Activated naive CD8-positive, alpha-beta T cell (primary cell): ENCODE results near the gene GPX5.
A peak's percentile ranks its signal among the peaks of the same experiment; 100 is the strongest.

Source experiments
- H3K27ac Mint-ChIP-seq: one replicate; pipeline ENCODE4 v1.8.0; 2021; ENCODE audit warnings: mixed read lengths
- H3K27me3 Mint-ChIP-seq: one replicate; pipeline ENCODE4 v1.8.0; 2021; ENCODE audit warnings: mixed read lengths
- H3K36me3 Mint-ChIP-seq: one replicate; pipeline ENCODE4 v1.8.0; 2021; ENCODE audit warnings: mixed read lengths
- H3K4me1 Mint-ChIP-seq: one replicate; pipeline ENCODE4 v1.8.0; 2021; ENCODE audit warnings: low read depth, mixed read lengths
- H3K4me3 Mint-ChIP-seq: one replicate; pipeline ENCODE4 v1.8.0; 2021; ENCODE audit warnings: mild to moderate bottlenecking, mixed read lengths
- H3K9me3 Mint-ChIP-seq: one replicate; pipeline ENCODE4 v1.8.0; 2021; ENCODE audit warnings: low read depth, mixed read lengths

Gene GPX5, protein sequence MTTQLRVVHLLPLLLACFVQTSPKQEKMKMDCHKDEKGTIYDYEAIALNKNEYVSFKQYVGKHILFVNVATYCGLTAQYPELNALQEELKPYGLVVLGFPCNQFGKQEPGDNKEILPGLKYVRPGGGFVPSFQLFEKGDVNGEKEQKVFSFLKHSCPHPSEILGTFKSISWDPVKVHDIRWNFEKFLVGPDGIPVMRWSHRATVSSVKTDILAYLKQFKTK

DNA sequence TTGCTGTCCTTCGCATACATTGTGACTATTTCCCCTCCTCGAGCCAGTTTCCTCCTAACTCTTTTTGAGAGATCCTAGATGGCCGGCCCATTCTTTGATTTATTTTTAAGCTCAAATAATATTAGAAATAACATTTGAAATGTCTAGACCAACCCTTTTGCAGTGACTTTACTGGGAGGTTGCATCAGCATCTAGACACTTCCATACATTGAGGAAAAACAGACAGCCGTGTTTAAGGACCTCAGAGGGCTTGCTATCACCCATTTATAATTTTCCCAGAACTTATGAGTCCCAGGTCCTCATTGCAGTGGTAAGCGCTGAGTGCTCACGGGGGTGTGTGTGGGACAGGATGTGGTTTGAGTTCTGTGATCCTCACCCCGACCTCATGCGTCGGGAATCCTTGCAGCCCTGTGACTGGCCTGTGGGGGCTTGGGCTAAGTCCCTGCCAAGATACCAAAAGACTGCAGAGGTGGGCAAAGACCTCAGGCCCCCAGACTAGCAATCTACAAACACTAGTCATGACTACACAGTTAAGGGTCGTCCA is at the start of gene GPX5:
Gene GPX5 (plus strand): TSS at position 386 of the 544 bp plus-strand sequence. CDS start 133 bp downstream, at position 519.
- Mint-ChIP-seq H3K4me1 (peaks cover 36% of the 10 kb centered on the region), H3K27me3 (peaks cover 13% of the 10 kb centered on the region), H3K27ac (no peak within 1 kb of the TSS), H3K4me3 (no peak within 1 kb of the TSS), H3K36me3 (no peaks in the 10 kb centered on the region), H3K9me3 (no peaks in the 10 kb centered on the region)

DNA sequence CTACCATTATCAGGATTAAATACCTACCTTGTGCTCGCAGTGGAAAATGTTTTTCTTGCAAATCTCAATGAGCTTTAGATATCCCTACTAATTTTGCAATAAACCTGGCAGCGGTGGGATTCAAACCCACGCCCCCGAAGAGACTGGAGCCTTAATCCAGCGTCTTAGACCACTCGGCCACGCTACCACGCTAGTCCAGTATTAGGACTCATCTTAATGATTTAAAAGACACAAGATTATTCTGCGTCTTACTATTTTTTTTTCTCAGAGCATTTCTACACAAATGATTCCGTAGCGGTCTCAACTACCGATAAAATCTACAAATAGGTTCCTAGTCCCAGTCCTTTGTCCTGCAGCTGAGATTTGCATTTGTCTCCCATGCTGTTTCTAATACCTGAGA is 47.2 kb upstream of the GPX5 start:
- Mint-ChIP-seq H3K27me3 (peaks cover 40% of the 10 kb centered on the region), H3K9me3 (no peaks in the 10 kb centered on the region), H3K4me1 (peaks cover 14% of the 10 kb centered on the region), H3K4me3 (peak overlapping the region; percentile 64), H3K36me3 (peaks cover 4% of the 10 kb centered on the region), H3K27ac (no peak overlapping the region)

DNA sequence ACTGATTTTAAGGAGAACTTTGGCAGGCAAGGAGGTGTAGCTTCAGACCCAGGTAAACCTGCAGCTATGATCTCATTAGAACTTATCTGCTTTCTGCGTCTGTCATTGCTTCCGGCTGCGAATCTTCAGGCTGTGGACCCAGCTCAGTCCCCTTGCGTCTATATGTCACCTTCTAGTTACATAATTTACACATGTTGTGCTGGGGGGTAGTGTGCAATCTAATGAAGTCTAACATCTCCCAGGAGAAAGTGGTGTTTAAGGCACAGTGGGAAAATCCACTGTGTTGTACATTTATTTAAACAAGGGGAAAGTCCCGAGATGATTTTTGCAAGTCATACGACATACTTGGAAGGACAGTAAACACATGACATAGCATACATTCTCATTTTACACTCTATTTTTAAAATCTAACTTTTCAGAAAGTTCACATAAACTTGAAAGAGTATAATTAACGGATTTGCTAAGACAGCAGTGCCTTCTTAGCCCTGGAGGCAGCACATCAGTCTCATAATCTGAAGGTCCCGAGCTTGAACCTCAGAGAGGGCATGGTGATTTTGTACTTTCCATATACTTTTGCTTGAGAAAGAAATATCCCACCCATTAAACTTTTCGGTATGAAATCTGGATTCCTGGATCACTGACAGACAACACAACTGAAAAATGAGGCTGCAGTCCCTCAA is 45.3 kb upstream of the GPX5 start:
- H3K36me3 Mint-ChIP-seq, result peaks cover 2% of the 10 kb centered on the region
- no peak overlapping the region for H3K4me3 Mint-ChIP-seq
- H3K27ac Mint-ChIP-seq, result no peak overlapping the region
- H3K4me1 Mint-ChIP-seq, result peaks cover 9% of the 10 kb centered on the region
- H3K27me3 Mint-ChIP-seq, result peaks cover 40% of the 10 kb centered on the region
- H3K9me3 Mint-ChIP-seq, result no peaks in the 10 kb centered on the region

- peaks cover 6% of the 10 kb centered on the region for H3K36me3 Mint-ChIP-seq
- H3K27me3 Mint-ChIP-seq, result peaks cover 33% of the 10 kb centered on the region
- no peak overlapping the region for H3K27ac Mint-ChIP-seq
- no peaks in the 10 kb centered on the region for H3K9me3 Mint-ChIP-seq
- H3K4me3 Mint-ChIP-seq, result no peak overlapping the region
- H3K4me1 Mint-ChIP-seq, result peaks cover 13% of the 10 kb centered on the region
These were observed 40.2 kb upstream of the GPX5 start for GRCh38 chr6:28485482-28485881.

DNA sequence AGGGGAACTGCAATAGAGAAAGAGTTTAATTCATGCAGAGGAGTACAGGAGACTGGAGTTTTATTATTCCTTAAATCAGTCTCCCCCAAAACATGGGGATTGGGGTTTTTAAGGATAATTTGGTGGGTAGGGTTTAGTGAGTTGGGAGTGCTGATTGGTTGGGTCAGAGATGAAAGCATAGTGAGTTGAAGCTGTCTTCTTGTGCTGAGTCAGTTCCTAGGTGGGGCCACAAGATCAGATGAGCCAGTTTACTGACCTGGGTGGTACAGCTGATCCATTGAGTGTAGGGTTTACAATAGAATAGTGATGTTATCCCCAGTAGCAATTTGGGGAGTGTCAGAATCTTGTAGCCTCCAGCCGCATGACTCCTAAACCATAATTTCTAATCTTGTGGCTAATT is 39.1 kb upstream of the GPX5 start:
- Mint-ChIP-seq H3K36me3 (peaks cover 6% of the 10 kb centered on the region), H3K4me1 (peaks cover 17% of the 10 kb centered on the region), H3K4me3 (no peak overlapping the region), H3K9me3 (no peaks in the 10 kb centered on the region), H3K27ac (no peak overlapping the region), H3K27me3 (peaks cover 33% of the 10 kb centered on the region)

GRCh38 chr6:28486988-28487742 is 38.5 kb upstream of the GPX5 start:
- H3K36me3 Mint-ChIP-seq, result peaks cover 6% of the 10 kb centered on the region
- H3K27me3 Mint-ChIP-seq, result peaks cover 37% of the 10 kb centered on the region
- peaks cover 23% of the 10 kb centered on the region for H3K4me1 Mint-ChIP-seq
- no peaks in the 10 kb centered on the region for H3K9me3 Mint-ChIP-seq
- no peak overlapping the region for H3K27ac Mint-ChIP-seq
- no peak overlapping the region for H3K4me3 Mint-ChIP-seq

GRCh38 chr6:28488916-28489365 is 36.7 kb upstream of the GPX5 start:
- Mint-ChIP-seq H3K9me3 (no peaks in the 10 kb centered on the region), H3K27me3 (peaks cover 37% of the 10 kb centered on the region), H3K27ac (peak overlapping the region; percentile 84), H3K4me3 (peak overlapping the region; percentile 83), H3K4me1 (peaks cover 23% of the 10 kb centered on the region), H3K36me3 (peaks cover 4% of the 10 kb centered on the region)

DNA sequence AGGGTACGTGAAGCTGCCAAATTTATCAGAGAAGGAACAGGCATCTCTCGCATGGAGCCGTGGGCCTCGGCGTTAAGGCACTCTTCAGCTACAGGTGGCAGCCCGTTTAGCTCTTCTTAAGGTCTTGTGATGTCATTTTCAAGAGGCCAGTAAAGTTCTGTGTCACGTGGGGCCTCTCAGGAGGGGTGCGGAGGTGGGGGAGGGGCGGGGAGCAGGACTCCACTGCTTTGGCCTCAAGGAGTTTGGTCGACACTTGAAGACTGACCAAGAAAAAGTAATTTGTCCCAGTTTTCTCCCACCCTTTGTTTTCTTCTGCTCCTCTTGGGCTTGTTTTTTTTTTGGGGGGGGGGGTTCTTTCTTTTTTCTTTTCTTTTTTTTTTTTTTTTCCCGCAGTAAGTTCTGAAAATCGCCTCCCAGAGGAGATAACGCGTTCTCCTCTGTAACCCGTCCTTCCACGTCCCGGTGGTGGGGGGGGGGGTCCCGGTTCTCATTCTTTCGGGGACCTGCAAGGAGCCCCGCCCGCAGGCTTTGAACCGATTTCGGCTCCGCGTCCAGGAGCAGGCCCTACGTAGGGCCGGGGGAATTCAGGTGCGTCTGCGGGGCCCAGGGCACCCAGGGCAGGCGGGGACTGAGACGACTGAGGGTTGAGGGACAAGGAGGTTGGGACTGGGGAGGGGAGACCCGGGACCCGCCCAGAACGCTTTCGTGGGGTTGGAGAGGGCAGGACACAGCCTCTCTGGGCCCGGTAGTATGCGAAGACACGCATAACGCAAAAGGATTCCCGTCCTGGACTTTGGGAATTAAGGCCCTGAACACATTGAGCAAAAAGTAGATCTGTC is 36.1 kb upstream of the GPX5 start:
- Mint-ChIP-seq H3K27me3 (peaks cover 37% of the 10 kb centered on the region), H3K27ac (peak overlapping the region; percentile 84), H3K4me1 (peaks cover 23% of the 10 kb centered on the region), H3K9me3 (no peaks in the 10 kb centered on the region), H3K4me3 (peak overlapping the region; percentile 83), H3K36me3 (peaks cover 4% of the 10 kb centered on the region)

DNA sequence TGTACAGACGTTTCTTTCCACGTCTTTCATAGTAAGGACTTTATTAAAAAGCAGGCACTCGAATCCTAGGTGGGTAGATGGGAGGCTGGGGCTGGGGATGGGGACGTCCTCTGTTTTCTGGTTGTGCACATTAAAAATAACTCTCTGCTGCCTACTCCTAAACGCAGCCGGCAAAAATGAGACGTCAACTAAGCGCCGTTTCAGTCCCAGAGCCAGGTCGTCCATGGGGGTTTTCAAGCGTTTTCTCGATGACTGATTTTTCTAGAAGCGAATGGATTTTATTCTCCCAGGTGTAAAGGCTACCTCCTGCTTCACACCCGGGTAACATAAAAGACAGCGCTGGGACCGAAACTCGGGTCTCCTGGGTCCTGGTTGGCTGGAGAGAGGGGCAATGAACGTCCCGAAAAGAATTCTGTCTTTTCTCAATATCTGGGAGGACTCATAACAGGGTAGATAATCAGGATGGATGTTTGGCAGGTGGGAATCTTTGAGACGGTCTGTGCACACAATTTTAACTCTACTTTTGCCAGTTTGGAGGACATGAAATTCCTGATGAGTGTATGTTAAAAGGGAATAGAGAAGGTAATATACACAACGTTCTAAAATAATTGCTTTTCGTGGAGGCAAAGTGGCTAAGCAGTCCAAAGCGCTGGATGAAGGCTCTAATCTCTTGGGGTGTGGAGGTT is 35.3 kb upstream of the GPX5 start:
- peak overlapping the region; percentile 52 for H3K27ac Mint-ChIP-seq
- H3K4me1 Mint-ChIP-seq, result peaks cover 23% of the 10 kb centered on the region
- no peaks in the 10 kb centered on the region for H3K9me3 Mint-ChIP-seq
- peaks cover 37% of the 10 kb centered on the region for H3K27me3 Mint-ChIP-seq
- H3K4me3 Mint-ChIP-seq, result peak overlapping the region; percentile 83
- peaks cover 4% of the 10 kb centered on the region for H3K36me3 Mint-ChIP-seq

- peak overlapping the region; percentile 59 for H3K4me3 Mint-ChIP-seq
- H3K9me3 Mint-ChIP-seq, result no peaks in the 10 kb centered on the region
- H3K4me1 Mint-ChIP-seq, result peaks cover 23% of the 10 kb centered on the region
- H3K36me3 Mint-ChIP-seq, result no peaks in the 10 kb centered on the region
- H3K27ac Mint-ChIP-seq, result no peak overlapping the region
- H3K27me3 Mint-ChIP-seq, result peaks cover 37% of the 10 kb centered on the region
These were observed 33.7 kb upstream of the GPX5 start for GRCh38 chr6:28491984-28492317.

- no peak overlapping the region for H3K4me3 Mint-ChIP-seq
- H3K27me3 Mint-ChIP-seq, result peaks cover 21% of the 10 kb centered on the region
- no peak overlapping the region for H3K27ac Mint-ChIP-seq
- no peaks in the 10 kb centered on the region for H3K9me3 Mint-ChIP-seq
- H3K4me1 Mint-ChIP-seq, result peaks cover 6% of the 10 kb centered on the region
- no peaks in the 10 kb centered on the region for H3K36me3 Mint-ChIP-seq
These were observed 29.4 kb upstream of the GPX5 start for GRCh38 chr6:28496099-28496779.

DNA sequence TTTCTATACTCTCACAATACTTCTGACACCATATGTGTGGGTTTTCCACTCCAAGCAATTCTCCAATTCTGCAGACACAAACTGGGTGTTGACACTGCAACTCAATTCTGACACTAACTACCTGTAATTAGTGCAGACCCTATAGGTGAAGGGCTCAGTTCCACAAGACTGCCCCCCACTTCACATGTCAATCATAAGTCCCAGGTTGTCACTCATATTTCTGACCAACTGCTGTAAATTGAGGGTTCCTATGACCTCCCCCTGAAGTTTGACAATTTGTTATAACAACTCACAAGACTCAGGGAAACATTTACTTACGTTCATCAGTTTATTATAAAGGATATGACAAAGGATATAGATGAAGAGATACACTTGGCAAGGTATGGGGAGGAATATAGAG is 28.4 kb upstream of the GPX5 start:
- Mint-ChIP-seq H3K4me1 (no peaks in the 10 kb centered on the region), H3K27ac (no peak overlapping the region), H3K27me3 (peaks cover 12% of the 10 kb centered on the region), H3K4me3 (no peak overlapping the region), H3K9me3 (no peaks in the 10 kb centered on the region), H3K36me3 (no peaks in the 10 kb centered on the region)

- Mint-ChIP-seq H3K9me3 (no peaks in the 10 kb centered on the region), H3K4me1 (no peaks in the 10 kb centered on the region), H3K27ac (no peak overlapping the region), H3K4me3 (no peak overlapping the region), H3K36me3 (no peaks in the 10 kb centered on the region), H3K27me3 (peaks cover 9% of the 10 kb centered on the region)
These were observed 27.8 kb upstream of the GPX5 start for GRCh38 chr6:28497893-28498292.
